Activated CD8-positive, alpha-beta T cell treated with anti-CD3 and anti-CD28 coated beads for 36 hours (primary cell): Measurements from ENCODE around the gene SPTY2D1. TPM values are rescaled to one million over a fixed set of nuclear protein-coding genes. Genes with fewer than 3 reads are reported as not detected.
"Not testable (repeated sequence)": the region's sequence is repeated elsewhere in the genome, so short reads cannot be mapped to it uniquely, and the experiment has no call there.

Experiments
- ATAC-seq: fragments of 200-7000 bp; cut with Tn5 transposase; one replicate; pipeline ENCODE4 v1.10.0; 2021; ENCODE audit warnings: mild to moderate bottlenecking, moderate library complexity
- CTCF ChIA-PET: fragments of 350-600 bp; sonication (Branson Sonifier 250); formaldehyde crosslinking; loops from one replicate; lab custom pipeline; 2021; ENCODE audit warnings: antibody characterized with exemption; lab: Charles Lee
- POLR2A ChIA-PET: fragments of 350-600 bp; sonication (Branson Sonifier 250); formaldehyde crosslinking; loops from one replicate; lab custom pipeline; 2021; ENCODE audit warnings: antibody characterized with exemption; lab: Charles Lee
- DNase-seq: peaks from one replicate; pipeline ENCODE4 v3.0.0-alpha.2; 2020
- H3K27ac Mint-ChIP-seq: one replicate; pipeline ENCODE4 v1.8.0; 2021; ENCODE audit warnings: mild to moderate bottlenecking, mixed read lengths
- H3K27me3 Mint-ChIP-seq: one replicate; pipeline ENCODE4 v1.8.0; 2021; ENCODE audit warnings: mixed read lengths
- H3K36me3 Mint-ChIP-seq: one replicate; pipeline ENCODE4 v1.8.0; 2021; ENCODE audit warnings: low read depth, mixed read lengths
- H3K4me1 Mint-ChIP-seq: one replicate; pipeline ENCODE4 v1.8.0; 2021; ENCODE audit warnings: low read depth, mixed read lengths
- H3K4me3 Mint-ChIP-seq: one replicate; pipeline ENCODE4 v1.8.0; 2021; ENCODE audit warnings: mild to moderate bottlenecking, moderate library complexity, mixed read lengths
- H3K9me3 Mint-ChIP-seq: one replicate; pipeline ENCODE4 v1.8.0; 2021; ENCODE audit warnings: mixed read lengths
- CTCF ChIP-seq: fragments of 200-600 bp; IDR thresholded peaks from one replicate; pipeline ENCODE4 v1.8.0; 2022; ENCODE audit warnings: antibody characterized with exemption, mild to moderate bottlenecking
- intact Hi-C: fragments of 100-400 bp; cut with micrococcal nuclease; formaldehyde crosslinking; loops from one replicate; pipeline ENCODE4 v1.10.0; 2022
- total RNA-seq, 2 experiments: library from RNA; stranded (reverse); gene quantifications; one replicate each; pipeline ENCODE4 v1.2.3, GENCODE V29; 2021

Gene SPTY2D1
- total RNA-seq, 2 experiments from 2014 or later = 21.3 TPM

GRCh38 chr11:18657673-18658072 lies 23.5 kb upstream of the SPTY2D1 start:
- H3K27me3 Mint-ChIP-seq = peaks cover 2% of the 10 kb centered on the region
- TF ChIP-seq CTCF = no peak
- no peaks in the 10 kb centered on the region for H3K9me3 Mint-ChIP-seq
- ChIA-PET CTCF (no interaction called here), POLR2A (no interaction called here)
- DNase-seq (no peak), ATAC-seq (no peak)
- H3K4me3 Mint-ChIP-seq = no peak overlapping the region
- no peak overlapping the region for H3K27ac Mint-ChIP-seq
- H3K36me3 Mint-ChIP-seq = no peaks in the 10 kb centered on the region
- H3K4me1 Mint-ChIP-seq = no peaks in the 10 kb centered on the region
- intact Hi-C loops = no loop called here

GRCh38 chr11:18650859-18651557 lies 16.9 kb upstream of the SPTY2D1 start:
- no peak overlapping the region for H3K4me3 Mint-ChIP-seq
- POLR2A ChIA-PET = interaction anchor here (0.5 kb wide), 1 partner anchor 1348 kb away, joined by 4 read pairs; no protein-coding TSS in a partner anchor
- TF ChIP-seq CTCF = peak; percentile 65
- DNase-seq (peak; percentile 65), ATAC-seq (peak; percentile 69)
- no peaks in the 10 kb centered on the region for H3K36me3 Mint-ChIP-seq
- intact Hi-C loops = loop anchor here (1.0 kb wide), 1 partner anchor 111 kb away; no protein-coding TSS in a partner anchor
- CTCF ChIA-PET = interaction anchor here (0.7 to 4.3 kb wide), 19 partner anchors 9 to 278 kb away, joined by 3 to 41 read pairs (median 4); partner anchors contain the start of genes SPTY2D1 and TSG101
- H3K4me1 Mint-ChIP-seq = peaks cover 2% of the 10 kb centered on the region
- no peak overlapping the region for H3K27ac Mint-ChIP-seq
- no peaks in the 10 kb centered on the region for H3K9me3 Mint-ChIP-seq
- no peaks in the 10 kb centered on the region for H3K27me3 Mint-ChIP-seq

GRCh38 chr11:18650353-18650752 lies 16.2 kb upstream of the SPTY2D1 start:
- TF ChIP-seq CTCF = no peak
- CTCF ChIA-PET = interaction anchor here (0.7 to 4.3 kb wide), 8 partner anchors 17 to 277 kb away, joined by 3 to 41 read pairs (median 4); partner anchors contain the start of genes SPTY2D1 and TSG101
- DNase-seq (no peak), ATAC-seq (no peak)
- no peaks in the 10 kb centered on the region for H3K9me3 Mint-ChIP-seq
- H3K36me3 Mint-ChIP-seq = no peaks in the 10 kb centered on the region
- peaks cover 2% of the 10 kb centered on the region for H3K4me1 Mint-ChIP-seq
- POLR2A ChIA-PET = interaction anchor here (0.8 kb wide), 1 partner anchor 17 kb away, joined by 3 read pairs; no protein-coding TSS in a partner anchor
- no peak overlapping the region for H3K27ac Mint-ChIP-seq
- intact Hi-C loops = no loop called here
- H3K27me3 Mint-ChIP-seq = no peaks in the 10 kb centered on the region
- no peak overlapping the region for H3K4me3 Mint-ChIP-seq

GRCh38 chr11:18643034-18643433 lies 8.9 kb upstream of the SPTY2D1 start:
- H3K4me3 Mint-ChIP-seq = not testable (repeated sequence)

GRCh38 chr11:18641677-18642076 lies 7.5 kb upstream of the SPTY2D1 start:
- intact Hi-C loops = no loop called here
- no peaks in the 10 kb centered on the region for H3K4me1 Mint-ChIP-seq
- H3K27ac Mint-ChIP-seq = no peak overlapping the region
- no peak for ATAC-seq
- H3K9me3 Mint-ChIP-seq = no peaks in the 10 kb centered on the region
- CTCF ChIA-PET = interaction anchor here (0.7 to 1.9 kb wide), 2 partner anchors 12 to 80 kb away, joined by 4 to 5 read pairs; no protein-coding TSS in a partner anchor
- H3K4me3 Mint-ChIP-seq = no peak overlapping the region
- DNase-seq = no peak
- no peaks in the 10 kb centered on the region for H3K36me3 Mint-ChIP-seq
- POLR2A ChIA-PET = no interaction called here
- no peaks in the 10 kb centered on the region for H3K27me3 Mint-ChIP-seq
- TF ChIP-seq CTCF = no peak

More at GRCh38 chr11:18643034-18643433, 8.9 kb upstream of the SPTY2D1 start:
- CTCF ChIA-PET, H3K36me3 Mint-ChIP-seq, H3K27ac Mint-ChIP-seq, H3K9me3 Mint-ChIP-seq, ATAC-seq, DNase-seq, intact Hi-C loops, H3K27me3 Mint-ChIP-seq, H3K4me1 Mint-ChIP-seq, POLR2A ChIA-PET: not testable (repeated sequence)
